Measurements from ENCODE around the gene SLC38A8.

DNA sequence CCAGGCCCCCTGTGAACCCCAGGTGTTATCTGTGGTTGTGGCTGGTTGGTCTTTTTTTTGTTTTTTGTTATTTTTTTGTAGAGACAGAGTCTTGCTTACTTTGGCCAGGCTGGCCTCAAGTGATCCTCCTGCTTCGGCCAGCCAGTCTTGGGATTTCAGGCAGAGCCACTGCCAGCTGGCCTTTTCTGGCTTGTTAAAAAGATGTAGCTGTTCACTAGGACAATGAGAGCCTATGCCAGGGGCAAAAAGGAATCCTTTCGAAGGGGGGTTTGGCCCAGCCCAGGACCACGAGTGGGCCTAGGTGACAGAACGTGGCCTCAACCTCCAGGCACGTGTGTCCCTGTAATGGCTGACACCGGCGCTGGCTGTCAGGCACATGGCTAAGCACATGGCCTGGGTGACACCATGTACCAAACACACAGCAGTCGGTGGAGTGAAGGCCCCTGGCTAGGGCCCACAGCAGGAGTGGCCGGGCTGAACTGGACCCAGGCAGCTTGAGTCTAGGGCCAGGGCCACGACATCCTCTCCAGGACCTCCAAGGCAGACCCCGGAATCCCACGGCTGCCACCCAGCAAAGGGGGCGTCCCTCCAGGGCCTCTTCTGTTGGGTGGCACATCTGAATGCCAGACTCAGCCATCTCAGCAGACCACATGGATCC is 6.9 kb upstream of the SLC38A8 start:
- TF ChIP-seq, protein P1, sequence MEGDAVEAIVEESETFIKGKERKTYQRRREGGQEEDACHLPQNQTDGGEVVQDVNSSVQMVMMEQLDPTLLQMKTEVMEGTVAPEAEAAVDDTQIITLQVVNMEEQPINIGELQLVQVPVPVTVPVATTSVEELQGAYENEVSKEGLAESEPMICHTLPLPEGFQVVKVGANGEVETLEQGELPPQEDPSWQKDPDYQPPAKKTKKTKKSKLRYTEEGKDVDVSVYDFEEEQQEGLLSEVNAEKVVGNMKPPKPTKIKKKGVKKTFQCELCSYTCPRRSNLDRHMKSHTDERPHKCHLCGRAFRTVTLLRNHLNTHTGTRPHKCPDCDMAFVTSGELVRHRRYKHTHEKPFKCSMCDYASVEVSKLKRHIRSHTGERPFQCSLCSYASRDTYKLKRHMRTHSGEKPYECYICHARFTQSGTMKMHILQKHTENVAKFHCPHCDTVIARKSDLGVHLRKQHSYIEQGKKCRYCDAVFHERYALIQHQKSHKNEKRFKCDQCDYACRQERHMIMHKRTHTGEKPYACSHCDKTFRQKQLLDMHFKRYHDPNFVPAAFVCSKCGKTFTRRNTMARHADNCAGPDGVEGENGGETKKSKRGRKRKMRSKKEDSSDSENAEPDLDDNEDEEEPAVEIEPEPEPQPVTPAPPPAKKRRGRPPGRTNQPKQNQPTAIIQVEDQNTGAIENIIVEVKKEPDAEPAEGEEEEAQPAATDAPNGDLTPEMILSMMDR (conservative IDR thresholded peaks at IDR 0.05; ENCODE audit: low read length): no peak
- TF ChIP-seq EZH2phosphoT487 (IDR thresholded peaks at IDR 0.05; ENCODE audit: borderline replicate concordance): no peak
